ENCODE results near the gene DNAH8.

Gene DNAH8

GRCh38 chr6:39078695-39079094, 363.6 kb downstream of the DNAH8 start:
- FAIRE-seq: no peak

- no peak for FAIRE-seq
These were observed 364.4 kb downstream of the DNAH8 start for GRCh38 chr6:39079197-39080125.
